T-helper 1 cell (primary cell): Measurements from ENCODE around the gene U2AF2.

ENCODE experiments used
- DNase-seq, 5 donors: peaks; one replicate each; pipeline ENCODE4 v3.0.0-alpha.2; 2012 to 2020

The U2AF2 gene

GRCh38 chr19:55659822-55660221, 5.0 kb downstream of the U2AF2 start:
- DNase-seq = no peak

GRCh38 chr19:55660404-55660803, 5.6 kb downstream of the U2AF2 start:
- no peak for DNase-seq

- DNase-seq = no peak
Measured at GRCh38 chr19:55660991-55661390, 6.2 kb downstream of the U2AF2 start.

GRCh38 chr19:55661826-55662225, 7.0 kb downstream of the U2AF2 start:
- DNase-seq = no peak

- no peak for DNase-seq
Measured at GRCh38 chr19:55663846-55664536, 9.2 kb downstream of the U2AF2 start.

GRCh38 chr19:55666343-55667005, 11.6 kb downstream of the U2AF2 start:
- no peak for DNase-seq

- no peak for DNase-seq
Measured at GRCh38 chr19:55667006-55667381, 12.2 kb downstream of the U2AF2 start.

- no peak for DNase-seq
Measured at GRCh38 chr19:55667511-55667910, 12.7 kb downstream of the U2AF2 start.

GRCh38 chr19:55667958-55668357, 13.1 kb downstream of the U2AF2 start:
- DNase-seq = no peak

GRCh38 chr19:55668603-55669348, 13.9 kb downstream of the U2AF2 start:
- no peak for DNase-seq

GRCh38 chr19:55669418-55670279, 14.8 kb downstream of the U2AF2 start:
- no peak for DNase-seq

GRCh38 chr19:55670280-55671053, 15.6 kb downstream of the U2AF2 start:
- DNase-seq = peak in 1 of 5 donors; percentile 48

GRCh38 chr19:55671054-55671378, 16.2 kb downstream of the U2AF2 start:
- no peak for DNase-seq

- no peak for DNase-seq
Measured at GRCh38 chr19:55672418-55672817, 17.6 kb downstream of the U2AF2 start.

- no peak for DNase-seq
Measured at GRCh38 chr19:55673465-55673864, 18.6 kb downstream of the U2AF2 start.

GRCh38 chr19:55673889-55674288, 19.1 kb downstream of the U2AF2 start:
- no peak for DNase-seq

GRCh38 chr19:55674459-55674840, 19.6 kb downstream of the U2AF2 start:
- DNase-seq = no peak

- DNase-seq = peak; percentile 97 to 99 (median 98)
Measured at GRCh38 chr19:55674841-55675660, 20.2 kb downstream of the U2AF2 start, which contains the start of gene EPN1. Gene EPN1 (plus strand): TSS chr19:55675226. CDS start chr19:55678628, 3,402 bp downstream.

- no peak for DNase-seq
Measured at GRCh38 chr19:55675661-55676354, 21.0 kb downstream of the U2AF2 start.

- DNase-seq = no peak
Measured at GRCh38 chr19:55676383-55676782, 21.5 kb downstream of the U2AF2 start.
